Sigmoid colon (tissue), 4 donors: ENCODE results near the gene LONP2.

Experiments used
- EP300 ChIP-seq, 4 donors: sonication (generic); formaldehyde crosslinking; IDR thresholded peaks; one replicate each; pipeline ENCODE4 v1.6.1; 2017; ENCODE audit warnings: antibody characterized with exemption in 4 of 4
- POLR2A ChIP-seq, 2 donors: fragments of 450-650 bp; IDR thresholded peaks; one replicate each; pipeline ENCODE4 v1.6.1; 2016; ENCODE audit warnings: antibody characterized with exemption in 2 of 2, mild to moderate bottlenecking in 2 of 2, moderate library complexity in 2 of 2
- POLR2AphosphoS5 ChIP-seq, 4 donors: sonication (generic); formaldehyde crosslinking; IDR thresholded peaks; one replicate each; pipeline ENCODE4 v1.6.1; 2017; ENCODE audit warnings: antibody characterized with exemption in 4 of 4
- TF ChIP-seq, protein P1 (sequence below), 4 experiments: fragments of 450-650 bp in 3 of 4; fragments of 200-600 bp in 1 of 4; IDR thresholded peaks; one replicate each; pipeline ENCODE4 v1.5.1; 2016 to 2019; ENCODE audit warnings: antibody characterized with exemption in 4 of 4, mild to moderate bottlenecking in 3 of 4, moderate library complexity in 2 of 4

DNA sequence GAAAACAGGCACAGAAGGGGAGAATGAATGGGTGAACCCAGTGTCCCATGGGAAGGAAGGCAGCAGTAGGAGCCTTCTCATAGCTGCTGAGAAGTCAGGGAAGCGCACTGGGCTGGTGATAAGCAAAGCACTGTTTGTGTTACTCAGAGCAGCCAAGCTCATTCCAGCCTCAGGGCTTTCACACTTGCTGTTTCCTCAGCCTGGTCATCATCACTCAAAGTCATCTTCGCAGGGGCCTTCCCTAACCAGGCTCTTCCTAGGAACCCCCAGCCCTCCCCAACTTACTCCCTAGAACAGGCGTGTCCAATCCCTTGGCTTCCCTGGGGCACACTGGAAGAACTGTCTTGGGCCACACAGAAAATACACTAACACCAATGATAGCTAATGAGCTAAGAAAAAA is 32.1 kb upstream of the LONP2 start:
- TF ChIP-seq POLR2AphosphoS5 (IDR thresholded peaks at IDR 0.05) (no peak), POLR2A (IDR thresholded peaks at IDR 0.05) (no peak), EP300 (IDR thresholded peaks at IDR 0.05) (no peak)
- TF ChIP-seq, protein P1, sequence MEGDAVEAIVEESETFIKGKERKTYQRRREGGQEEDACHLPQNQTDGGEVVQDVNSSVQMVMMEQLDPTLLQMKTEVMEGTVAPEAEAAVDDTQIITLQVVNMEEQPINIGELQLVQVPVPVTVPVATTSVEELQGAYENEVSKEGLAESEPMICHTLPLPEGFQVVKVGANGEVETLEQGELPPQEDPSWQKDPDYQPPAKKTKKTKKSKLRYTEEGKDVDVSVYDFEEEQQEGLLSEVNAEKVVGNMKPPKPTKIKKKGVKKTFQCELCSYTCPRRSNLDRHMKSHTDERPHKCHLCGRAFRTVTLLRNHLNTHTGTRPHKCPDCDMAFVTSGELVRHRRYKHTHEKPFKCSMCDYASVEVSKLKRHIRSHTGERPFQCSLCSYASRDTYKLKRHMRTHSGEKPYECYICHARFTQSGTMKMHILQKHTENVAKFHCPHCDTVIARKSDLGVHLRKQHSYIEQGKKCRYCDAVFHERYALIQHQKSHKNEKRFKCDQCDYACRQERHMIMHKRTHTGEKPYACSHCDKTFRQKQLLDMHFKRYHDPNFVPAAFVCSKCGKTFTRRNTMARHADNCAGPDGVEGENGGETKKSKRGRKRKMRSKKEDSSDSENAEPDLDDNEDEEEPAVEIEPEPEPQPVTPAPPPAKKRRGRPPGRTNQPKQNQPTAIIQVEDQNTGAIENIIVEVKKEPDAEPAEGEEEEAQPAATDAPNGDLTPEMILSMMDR (IDR thresholded peaks at IDR 0.05), result no peak
